Measurements from ENCODE around the gene NOD2.

The NOD2 gene

GRCh38 chr16:50692999-50693781, at the start of gene NOD2:
TSS of gene NOD2 (plus strand) at chr16:50693606. CDS start at chr16:50699496, 5,890 bp downstream.
- H3K4me1 ChIP-seq (ENCODE audit: insufficient read depth, low read length) = no peaks in the 10 kb centered on the region
- no peaks in the 10 kb centered on the region for H3K36me3 ChIP-seq (ENCODE audit: insufficient read depth, low read depth, low read length)
- peak within 1 kb of the TSS; percentile 69 for H3K4me3 ChIP-seq (ENCODE audit: low read length)
- no peaks in the 10 kb centered on the region for H3K9me3 ChIP-seq (ENCODE audit: insufficient read depth, low read depth, low read length)
- peak within 1 kb of the TSS; percentile 49; the same call in 1 of the 2 replicates for H3K9ac ChIP-seq (ENCODE audit: low read depth, low read length)
- H3K27me3 ChIP-seq (ENCODE audit: insufficient read depth, low read length) = peaks cover 42% of the 10 kb centered on the region
- H3K27ac ChIP-seq (ENCODE audit: low read length) = no peak within 1 kb of the TSS

DNA sequence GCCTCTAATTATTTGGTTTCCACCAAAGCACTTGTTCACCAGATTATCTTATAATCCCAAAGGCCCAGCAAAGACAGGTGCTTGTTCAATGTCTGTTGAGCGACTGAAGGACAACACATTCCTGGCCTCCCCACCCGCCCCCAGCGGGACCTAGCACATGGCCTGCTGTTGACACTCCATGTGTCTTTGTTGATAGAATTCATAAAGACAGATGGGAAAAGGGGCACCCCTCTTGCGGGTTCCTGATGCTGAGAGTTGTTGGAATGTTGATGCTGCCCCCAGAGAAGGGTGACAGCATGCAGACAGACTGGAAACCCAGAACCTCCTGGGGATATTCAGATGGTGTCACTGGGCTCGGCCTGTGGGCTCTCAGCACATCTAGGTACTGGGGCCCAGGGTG, 49.2 kb upstream of the NOD2 start:
- H3K27ac ChIP-seq (ENCODE audit: low read length) = no peak overlapping the region
- no peaks in the 10 kb centered on the region for H3K27me3 ChIP-seq (ENCODE audit: insufficient read depth, low read length)
- no peaks in the 10 kb centered on the region for H3K9me3 ChIP-seq (ENCODE audit: insufficient read depth, low read depth, low read length)
- no peak overlapping the region for H3K9ac ChIP-seq (ENCODE audit: low read depth, low read length)
- H3K4me1 ChIP-seq (ENCODE audit: insufficient read depth, low read length) = peaks cover 7% of the 10 kb centered on the region; the same call in 1 of the 2 replicates
- H3K4me3 ChIP-seq (ENCODE audit: low read length) = no peak overlapping the region
- H3K36me3 ChIP-seq (ENCODE audit: insufficient read depth, low read depth, low read length) = no peaks in the 10 kb centered on the region

DNA sequence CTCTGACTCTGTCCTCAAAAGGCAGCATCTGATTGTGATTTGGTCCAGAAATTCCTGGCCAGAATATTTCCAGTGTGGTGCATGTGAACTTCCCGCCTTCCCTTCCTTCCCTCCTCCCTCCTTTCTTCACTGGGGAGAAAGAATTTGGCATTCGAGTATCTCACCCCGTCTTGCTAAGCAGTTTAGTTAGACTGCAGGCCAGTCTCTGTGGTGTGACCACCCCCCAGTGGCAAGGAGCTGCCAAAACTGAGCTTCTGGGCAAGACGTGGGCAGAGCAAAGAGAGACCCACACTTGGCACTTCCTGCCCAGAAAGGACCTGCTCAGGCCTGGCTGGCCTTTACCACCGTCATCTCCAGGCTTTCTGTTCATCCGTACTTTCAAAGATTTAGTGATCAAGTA, 48.7 kb upstream of the NOD2 start:
- Histone ChIP-seq H3K27ac (ENCODE audit: low read length) (no peak overlapping the region), H3K9ac (ENCODE audit: low read depth, low read length) (no peak overlapping the region), H3K36me3 (ENCODE audit: insufficient read depth, low read depth, low read length) (no peaks in the 10 kb centered on the region), H3K4me3 (ENCODE audit: low read length) (no peak overlapping the region), H3K4me1 (ENCODE audit: insufficient read depth, low read length) (peaks cover 7% of the 10 kb centered on the region; the same call in 1 of the 2 replicates), H3K9me3 (ENCODE audit: insufficient read depth, low read depth, low read length) (no peaks in the 10 kb centered on the region), H3K27me3 (ENCODE audit: insufficient read depth, low read length) (no peaks in the 10 kb centered on the region)

DNA sequence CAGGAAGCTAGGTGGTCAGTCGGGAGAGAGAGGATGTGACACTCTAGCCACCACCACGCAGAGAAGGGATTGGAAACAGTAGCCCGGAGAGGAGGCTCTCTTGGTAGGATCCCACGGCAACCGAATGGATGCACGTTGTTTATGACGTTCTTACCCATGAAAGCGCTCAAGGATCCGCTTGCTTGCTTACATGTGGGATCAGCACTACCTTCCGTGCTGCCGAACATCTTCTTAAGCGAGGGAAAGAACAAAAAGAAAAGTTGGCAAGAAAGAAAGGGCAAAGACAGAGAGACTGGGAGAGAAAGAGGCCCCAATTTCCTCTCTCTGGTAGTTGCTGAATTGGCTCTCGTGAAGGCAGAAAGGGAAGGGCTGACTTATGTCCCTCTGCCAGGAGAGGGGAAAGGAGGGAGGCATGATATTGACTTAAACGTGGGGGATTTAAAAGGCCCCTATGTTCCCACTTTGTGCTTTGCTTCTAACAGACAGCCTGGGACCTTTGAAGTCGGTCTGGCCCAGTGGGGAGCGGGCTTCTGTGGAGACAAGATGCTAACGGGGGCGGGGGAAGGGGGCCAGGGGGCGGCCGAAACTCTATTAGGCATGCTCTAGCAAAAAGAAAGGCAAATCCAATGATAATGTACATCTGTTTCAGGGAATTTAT, 47.7 kb upstream of the NOD2 start:
- no peaks in the 10 kb centered on the region for H3K36me3 ChIP-seq (ENCODE audit: insufficient read depth, low read depth, low read length)
- H3K27ac ChIP-seq (ENCODE audit: low read length) = no peak overlapping the region
- peaks cover 7% of the 10 kb centered on the region; the same call in 1 of the 2 replicates for H3K4me1 ChIP-seq (ENCODE audit: insufficient read depth, low read length)
- H3K9ac ChIP-seq (ENCODE audit: low read depth, low read length) = peak overlapping the region; percentile 38; the same call in 1 of the 2 replicates
- no peak overlapping the region for H3K4me3 ChIP-seq (ENCODE audit: low read length)
- H3K27me3 ChIP-seq (ENCODE audit: insufficient read depth, low read length) = no peaks in the 10 kb centered on the region
- no peaks in the 10 kb centered on the region for H3K9me3 ChIP-seq (ENCODE audit: insufficient read depth, low read depth, low read length)

DNA sequence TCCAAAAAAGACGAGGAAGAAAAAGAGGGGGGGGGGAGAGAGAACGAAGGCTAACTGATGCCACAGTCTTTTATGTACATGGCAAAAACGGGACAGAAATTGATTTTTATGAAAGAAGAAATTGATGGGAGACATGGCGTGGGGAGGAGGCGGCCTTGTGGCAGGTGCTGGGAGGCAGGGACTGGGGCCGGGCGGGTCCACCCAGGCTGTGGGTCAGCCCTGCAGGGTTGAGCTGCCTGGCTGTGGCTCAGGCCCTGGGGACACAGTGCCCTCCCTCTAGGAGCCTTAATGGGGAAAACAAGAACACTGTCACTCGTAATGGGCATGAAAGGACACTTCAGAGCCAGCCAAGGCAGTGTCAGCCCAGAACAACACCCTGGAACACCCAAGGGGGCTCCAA, 47.1 kb upstream of the NOD2 start:
- Histone ChIP-seq H3K4me1 (ENCODE audit: insufficient read depth, low read length) (peaks cover 7% of the 10 kb centered on the region; the same call in 1 of the 2 replicates), H3K27me3 (ENCODE audit: insufficient read depth, low read length) (no peaks in the 10 kb centered on the region)

GRCh38 chr16:50651835-50652438, 41.5 kb upstream of the NOD2 start:
- Histone ChIP-seq H3K27ac (ENCODE audit: low read length) (no peak overlapping the region), H3K9ac (ENCODE audit: low read depth, low read length) (no peak overlapping the region), H3K36me3 (ENCODE audit: insufficient read depth, low read depth, low read length) (no peaks in the 10 kb centered on the region), H3K4me1 (ENCODE audit: insufficient read depth, low read length) (no peaks in the 10 kb centered on the region), H3K4me3 (ENCODE audit: low read length) (no peak overlapping the region), H3K9me3 (ENCODE audit: insufficient read depth, low read depth, low read length) (no peaks in the 10 kb centered on the region), H3K27me3 (ENCODE audit: insufficient read depth, low read length) (no peaks in the 10 kb centered on the region)

More for the DNA sequence above, 47.1 kb upstream of the NOD2 start:
- no peak overlapping the region for H3K27ac ChIP-seq (ENCODE audit: low read length)
- H3K9ac ChIP-seq (ENCODE audit: low read depth, low read length) = no peak overlapping the region
- no peak overlapping the region for H3K4me3 ChIP-seq (ENCODE audit: low read length)
- no peaks in the 10 kb centered on the region for H3K9me3 ChIP-seq (ENCODE audit: insufficient read depth, low read depth, low read length)
- no peaks in the 10 kb centered on the region for H3K36me3 ChIP-seq (ENCODE audit: insufficient read depth, low read depth, low read length)

- H3K4me1 ChIP-seq (ENCODE audit: insufficient read depth, low read length) = no peaks in the 10 kb centered on the region
These were observed 40.5 kb upstream of the NOD2 start for GRCh38 chr16:50652836-50653425.

GRCh38 chr16:50653633-50654519, 39.5 kb upstream of the NOD2 start:
- Histone ChIP-seq H3K36me3 (ENCODE audit: insufficient read depth, low read depth, low read length) (no peaks in the 10 kb centered on the region), H3K27ac (ENCODE audit: low read length) (no peak overlapping the region), H3K9me3 (ENCODE audit: insufficient read depth, low read depth, low read length) (no peaks in the 10 kb centered on the region), H3K9ac (ENCODE audit: low read depth, low read length) (no peak overlapping the region), H3K4me3 (ENCODE audit: low read length) (no peak overlapping the region), H3K27me3 (ENCODE audit: insufficient read depth, low read length) (no peaks in the 10 kb centered on the region), H3K4me1 (ENCODE audit: insufficient read depth, low read length) (no peaks in the 10 kb centered on the region)

More at GRCh38 chr16:50652836-50653425, 40.5 kb upstream of the NOD2 start:
- H3K27me3 ChIP-seq (ENCODE audit: insufficient read depth, low read length) = no peaks in the 10 kb centered on the region
- H3K27ac ChIP-seq (ENCODE audit: low read length) = no peak overlapping the region
- H3K9ac ChIP-seq (ENCODE audit: low read depth, low read length) = no peak overlapping the region
- H3K9me3 ChIP-seq (ENCODE audit: insufficient read depth, low read depth, low read length) = no peaks in the 10 kb centered on the region
- no peak overlapping the region for H3K4me3 ChIP-seq (ENCODE audit: low read length)
- no peaks in the 10 kb centered on the region for H3K36me3 ChIP-seq (ENCODE audit: insufficient read depth, low read depth, low read length)

- Histone ChIP-seq H3K27me3 (ENCODE audit: insufficient read depth, low read length) (no peaks in the 10 kb centered on the region), H3K36me3 (ENCODE audit: insufficient read depth, low read depth, low read length) (no peaks in the 10 kb centered on the region), H3K4me1 (ENCODE audit: insufficient read depth, low read length) (no peaks in the 10 kb centered on the region), H3K27ac (ENCODE audit: low read length) (no peak overlapping the region), H3K4me3 (ENCODE audit: low read length) (no peak overlapping the region), H3K9me3 (ENCODE audit: insufficient read depth, low read depth, low read length) (no peaks in the 10 kb centered on the region), H3K9ac (ENCODE audit: low read depth, low read length) (no peak overlapping the region)
These were observed 37.8 kb upstream of the NOD2 start for GRCh38 chr16:50655558-50656055.

- H3K27me3 ChIP-seq (ENCODE audit: insufficient read depth, low read length) = no peaks in the 10 kb centered on the region
- no peaks in the 10 kb centered on the region for H3K36me3 ChIP-seq (ENCODE audit: insufficient read depth, low read depth, low read length)
- no peak overlapping the region for H3K9ac ChIP-seq (ENCODE audit: low read depth, low read length)
- no peak overlapping the region for H3K4me3 ChIP-seq (ENCODE audit: low read length)
- H3K4me1 ChIP-seq (ENCODE audit: insufficient read depth, low read length) = no peaks in the 10 kb centered on the region
- H3K27ac ChIP-seq (ENCODE audit: low read length) = no peak overlapping the region
- no peaks in the 10 kb centered on the region for H3K9me3 ChIP-seq (ENCODE audit: insufficient read depth, low read depth, low read length)
These were observed 36.2 kb upstream of the NOD2 start for GRCh38 chr16:50657241-50657640.

- Histone ChIP-seq H3K4me1 (ENCODE audit: insufficient read depth, low read length) (no peaks in the 10 kb centered on the region; the same call in 1 of the 2 replicates), H3K4me3 (ENCODE audit: low read length) (no peak overlapping the region)
These were observed 33.6 kb upstream of the NOD2 start for GRCh38 chr16:50659806-50660205.

More at GRCh38 chr16:50659806-50660205, 33.6 kb upstream of the NOD2 start:
- Histone ChIP-seq H3K27me3 (ENCODE audit: insufficient read depth, low read length) (peaks cover 8% of the 10 kb centered on the region), H3K36me3 (ENCODE audit: insufficient read depth, low read depth, low read length) (no peaks in the 10 kb centered on the region), H3K9ac (ENCODE audit: low read depth, low read length) (no peak overlapping the region), H3K9me3 (ENCODE audit: insufficient read depth, low read depth, low read length) (no peaks in the 10 kb centered on the region), H3K27ac (ENCODE audit: low read length) (no peak overlapping the region)

All from iPS-20b (cell line).